MCF 10A (cell line): Measurements from ENCODE around the gene EXPH5. TPM values are rescaled to one million over a fixed set of nuclear protein-coding genes. Genes with fewer than 3 reads are reported as not detected.

Experiments
- BruUV-seq: library from RNA; stranded (reverse); fragments of 400-500 nt; replicated peaks from 2 replicates; lab custom pipeline; 2021; lab: Mats Ljungman, UMichigan
- CTCF ChIA-PET: fragments of 300-600 bp; sonication (Branson Sonifier 250); formaldehyde crosslinking; extraction: SDS; loops from one replicate; lab custom pipeline; 2021; ENCODE audit warnings: antibody characterized with exemption, inconsistent platforms; lab: Yijun Ruan, JAX
- POLR2A ChIA-PET: fragments of 300-600, 350-650 bp; sonication (Branson Sonifier 250); formaldehyde crosslinking; extraction: SDS; loops from one replicate; lab custom pipeline; 2020; ENCODE audit warnings: antibody characterized with exemption, inconsistent platforms; lab: Yijun Ruan, JAX
- DNase-seq: peaks from one replicate; pipeline ENCODE4 v3.0.0-alpha.2; 2018; ENCODE audit not compliant: unreplicated experiment
- H3K27ac Mint-ChIP-seq: one replicate; pipeline ENCODE4 v1.8.0; 2022; ENCODE audit warnings: mild to moderate bottlenecking, low read depth, mixed read lengths; ENCODE audit not compliant: unreplicated experiment
- H3K27me3 Mint-ChIP-seq: one replicate; pipeline ENCODE4 v1.8.0; 2022; ENCODE audit warnings: mixed read lengths; ENCODE audit not compliant: insufficient read depth, unreplicated experiment
- H3K36me3 Mint-ChIP-seq: one replicate; pipeline ENCODE4 v1.8.0; 2022; ENCODE audit warnings: mild to moderate bottlenecking, moderate library complexity, mixed read lengths; ENCODE audit not compliant: insufficient read depth, unreplicated experiment
- H3K4me1 Mint-ChIP-seq: one replicate; pipeline ENCODE4 v1.8.0; 2022; ENCODE audit warnings: mixed read lengths; ENCODE audit not compliant: insufficient read depth, unreplicated experiment
- H3K4me3 Mint-ChIP-seq: one replicate; pipeline ENCODE4 v1.8.0; 2022; ENCODE audit warnings: mild to moderate bottlenecking, moderate library complexity, mixed read lengths; ENCODE audit not compliant: unreplicated experiment
- H3K9me3 Mint-ChIP-seq: one replicate; pipeline ENCODE4 v1.8.0; 2022; ENCODE audit warnings: mixed read lengths; ENCODE audit not compliant: unreplicated experiment
- intact Hi-C: fragments of 100-400 bp; cut with micrococcal nuclease; formaldehyde crosslinking; loops from 2 replicates; pipeline ENCODE4 v1.14.1; 2022
- total RNA-seq: library from RNA; stranded (reverse); gene quantifications from 2 replicates; pipeline ENCODE4 v1.2.3, GENCODE V29; 2022
- TF ChIP-seq, protein P1 (sequence below): fragments of 200-600 bp; IDR thresholded peaks from one replicate; pipeline ENCODE4 v1.8.0; 2022; ENCODE audit warnings: antibody characterized with exemption, mild to moderate bottlenecking; ENCODE audit not compliant: unreplicated experiment

The EXPH5 gene
- total RNA-seq, 1 experiment from 2014 or later = 9.2 TPM

DNA sequence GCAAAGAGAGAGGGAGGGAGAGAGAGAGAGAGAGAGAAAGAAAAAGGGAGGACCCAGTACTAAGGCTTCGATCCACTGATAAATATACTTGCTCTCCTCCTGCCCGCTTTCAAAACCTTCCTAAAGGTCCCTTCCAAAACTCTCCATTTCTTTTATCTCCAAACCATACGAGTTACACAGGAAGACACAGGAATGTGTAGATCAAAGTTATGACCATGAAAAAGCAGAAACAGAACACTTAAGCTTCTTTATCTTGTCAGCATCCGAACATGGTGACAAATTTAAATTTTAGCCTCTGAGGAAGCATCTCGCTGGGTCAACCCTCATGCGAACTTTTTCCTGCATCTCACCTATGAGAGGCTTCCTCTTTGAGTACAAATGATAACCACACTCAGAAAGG is 66.2 kb downstream of the EXPH5 start:
- BruUV-seq = no TSS peak
- Mint-ChIP-seq H3K36me3 (peaks cover 5% of the 10 kb centered on the region), H3K4me3 (no peak overlapping the region), H3K4me1 (no peaks in the 10 kb centered on the region), H3K9me3 (no peaks in the 10 kb centered on the region), H3K27me3 (no peaks in the 10 kb centered on the region), H3K27ac (no peak overlapping the region)
- CTCF ChIA-PET = no interaction called here
- no peak for DNase-seq
- intact Hi-C loops = no loop called here
- TF ChIP-seq, protein P1, sequence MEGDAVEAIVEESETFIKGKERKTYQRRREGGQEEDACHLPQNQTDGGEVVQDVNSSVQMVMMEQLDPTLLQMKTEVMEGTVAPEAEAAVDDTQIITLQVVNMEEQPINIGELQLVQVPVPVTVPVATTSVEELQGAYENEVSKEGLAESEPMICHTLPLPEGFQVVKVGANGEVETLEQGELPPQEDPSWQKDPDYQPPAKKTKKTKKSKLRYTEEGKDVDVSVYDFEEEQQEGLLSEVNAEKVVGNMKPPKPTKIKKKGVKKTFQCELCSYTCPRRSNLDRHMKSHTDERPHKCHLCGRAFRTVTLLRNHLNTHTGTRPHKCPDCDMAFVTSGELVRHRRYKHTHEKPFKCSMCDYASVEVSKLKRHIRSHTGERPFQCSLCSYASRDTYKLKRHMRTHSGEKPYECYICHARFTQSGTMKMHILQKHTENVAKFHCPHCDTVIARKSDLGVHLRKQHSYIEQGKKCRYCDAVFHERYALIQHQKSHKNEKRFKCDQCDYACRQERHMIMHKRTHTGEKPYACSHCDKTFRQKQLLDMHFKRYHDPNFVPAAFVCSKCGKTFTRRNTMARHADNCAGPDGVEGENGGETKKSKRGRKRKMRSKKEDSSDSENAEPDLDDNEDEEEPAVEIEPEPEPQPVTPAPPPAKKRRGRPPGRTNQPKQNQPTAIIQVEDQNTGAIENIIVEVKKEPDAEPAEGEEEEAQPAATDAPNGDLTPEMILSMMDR = no peak
- POLR2A ChIA-PET = interaction anchor here (0.7 kb wide), 1 partner anchor 9 kb away, joined by 10 read pairs; no protein-coding TSS in a partner anchor

DNA sequence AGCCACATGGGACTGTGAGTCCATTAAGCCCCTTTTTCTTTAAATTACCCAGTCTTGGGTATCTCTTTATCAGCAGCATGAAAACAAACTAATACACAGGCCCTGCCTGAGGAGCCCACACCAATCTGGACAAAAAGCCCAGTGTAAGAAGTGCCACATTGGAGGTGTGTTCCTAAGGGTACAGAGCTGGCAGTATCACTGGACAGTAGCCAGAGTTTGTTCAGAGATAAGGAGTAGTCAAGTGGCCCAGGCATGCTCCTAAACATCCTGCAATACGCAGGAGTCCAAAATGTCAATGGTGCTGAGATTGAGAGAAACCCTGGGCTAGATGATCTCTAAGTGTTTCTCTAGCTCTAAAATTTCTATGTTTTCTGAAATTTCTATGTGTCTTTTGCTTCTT is 68.4 kb downstream of the EXPH5 start:
- intact Hi-C loops = no loop called here
- no peak overlapping the region for H3K27ac Mint-ChIP-seq
- ChIA-PET POLR2A (no interaction called here), CTCF (no interaction called here)
- no peaks in the 10 kb centered on the region for H3K9me3 Mint-ChIP-seq
- no peak for DNase-seq
- no peak overlapping the region for H3K4me3 Mint-ChIP-seq
- BruUV-seq = no TSS peak
- H3K4me1 Mint-ChIP-seq = no peaks in the 10 kb centered on the region
- TF ChIP-seq, protein P1 = no peak
- H3K27me3 Mint-ChIP-seq = no peaks in the 10 kb centered on the region
- peaks cover 5% of the 10 kb centered on the region for H3K36me3 Mint-ChIP-seq

DNA sequence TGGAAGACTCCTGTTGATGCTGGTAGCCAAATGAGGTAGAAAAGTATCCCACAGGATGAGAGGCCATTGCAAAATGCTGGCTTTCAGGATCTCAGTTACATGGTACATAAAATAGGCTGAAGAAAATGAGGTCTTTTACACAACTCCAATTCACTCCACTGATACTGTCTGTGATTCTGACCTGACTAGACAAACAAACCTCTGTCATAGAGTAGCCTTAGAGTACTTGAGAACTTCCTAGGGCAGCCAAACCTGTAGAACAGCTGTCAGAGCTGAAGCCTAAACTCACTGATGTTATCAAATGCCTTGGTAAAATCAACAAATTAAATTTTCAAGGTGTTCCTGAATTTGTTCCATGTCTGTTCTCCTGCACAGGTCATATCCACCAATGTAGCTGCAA is 69.1 kb downstream of the EXPH5 start:
- Mint-ChIP-seq H3K27ac (no peak overlapping the region), H3K27me3 (no peaks in the 10 kb centered on the region), H3K4me3 (no peak overlapping the region), H3K36me3 (peaks cover 5% of the 10 kb centered on the region), H3K9me3 (no peaks in the 10 kb centered on the region), H3K4me1 (no peaks in the 10 kb centered on the region)
- no peak for DNase-seq
- TF ChIP-seq, protein P1 = no peak
- intact Hi-C loops = no loop called here
- ChIA-PET CTCF (no interaction called here), POLR2A (no interaction called here)
- no TSS peak for BruUV-seq

DNA sequence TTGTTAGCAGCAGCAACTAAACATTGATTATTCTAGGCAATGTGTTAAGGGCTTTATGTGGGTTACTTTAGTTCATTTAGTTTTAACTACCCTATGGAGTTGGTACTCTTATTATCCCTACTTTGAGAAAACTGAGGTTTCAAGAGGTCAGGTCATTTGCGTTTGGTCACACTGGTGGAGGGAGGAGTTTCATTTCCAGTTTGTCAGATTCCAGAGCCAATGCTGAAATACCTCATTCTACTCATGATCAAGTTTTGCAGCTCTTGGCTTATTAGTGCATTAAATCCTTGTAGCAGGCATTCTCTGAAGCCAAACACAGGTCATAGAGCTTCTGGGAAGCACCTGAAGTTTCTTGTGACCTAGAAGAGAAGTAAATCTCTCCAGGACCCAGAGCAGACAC is 71.2 kb downstream of the EXPH5 start:
- Mint-ChIP-seq H3K27ac (no peak overlapping the region), H3K4me3 (no peak overlapping the region), H3K4me1 (no peaks in the 10 kb centered on the region), H3K36me3 (peaks cover 6% of the 10 kb centered on the region), H3K9me3 (no peaks in the 10 kb centered on the region), H3K27me3 (no peaks in the 10 kb centered on the region)
- POLR2A ChIA-PET = interaction anchor here (0.7 kb wide), 1 partner anchor 30 kb away, joined by 5 read pairs; no protein-coding TSS in a partner anchor
- no TSS peak for BruUV-seq
- CTCF ChIA-PET = interaction anchor here (0.7 to 0.8 kb wide), 2 partner anchors 110 to 340 kb away, joined by 5 read pairs; no protein-coding TSS in a partner anchor
- TF ChIP-seq, protein P1 = no peak
- intact Hi-C loops = no loop called here
- DNase-seq = no peak
